ENCODE data around the gene MECP2.

The MECP2 gene

DNA sequence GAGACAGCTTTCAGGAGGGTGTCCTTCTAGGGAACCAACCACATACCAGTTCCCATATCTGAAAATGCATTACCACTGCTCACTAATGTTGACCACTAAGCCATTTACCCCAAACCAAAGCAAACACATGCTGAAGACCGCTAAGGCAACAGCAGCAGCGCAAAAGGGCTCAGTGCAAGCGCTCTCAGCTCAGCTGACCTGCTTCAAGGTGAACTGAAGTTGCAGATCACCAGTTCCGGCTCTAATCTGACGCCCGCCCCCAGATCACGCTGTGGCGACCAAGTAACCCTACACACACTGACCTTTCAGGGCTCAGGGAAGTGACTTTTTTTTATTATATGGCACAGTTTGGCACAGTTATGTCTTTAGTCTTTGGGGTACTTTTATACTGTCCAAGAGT is 5.8 kb downstream of the MECP2 start:
- TF ChIP-seq GLIS3 (CRISPR knock-in tag; IDR thresholded peaks at IDR 0.05) = no peak
- TF ChIP-seq TOX (CRISPR knock-in tag; IDR thresholded peaks at IDR 0.05; ENCODE audit: borderline replicate concordance) = no peak
- TF ChIP-seq OSR1 (CRISPR knock-in tag; IDR thresholded peaks at IDR 0.05) = no peak
- TF ChIP-seq ARNTL (CRISPR knock-in tag; IDR thresholded peaks at IDR 0.05; ENCODE audit: borderline replicate concordance, low read depth) = no peak
- no peak for TF ChIP-seq ESRRG (CRISPR knock-in tag; IDR thresholded peaks at IDR 0.05)
- TF ChIP-seq BACH2 (CRISPR knock-in tag; IDR thresholded peaks at IDR 0.05; ENCODE audit: borderline replicate concordance) = no peak
- no peak for TF ChIP-seq ZNF70 (CRISPR knock-in tag; IDR thresholded peaks at IDR 0.05)
- TF ChIP-seq PPARA (CRISPR knock-in tag; IDR thresholded peaks at IDR 0.05; ENCODE audit: borderline replicate concordance) = no peak
- no peak for TF ChIP-seq ISL1 (CRISPR knock-in tag; IDR thresholded peaks at IDR 0.05)
- TF ChIP-seq CSDC2 (CRISPR knock-in tag; IDR thresholded peaks at IDR 0.05) = no peak
- TF ChIP-seq, protein P1, sequence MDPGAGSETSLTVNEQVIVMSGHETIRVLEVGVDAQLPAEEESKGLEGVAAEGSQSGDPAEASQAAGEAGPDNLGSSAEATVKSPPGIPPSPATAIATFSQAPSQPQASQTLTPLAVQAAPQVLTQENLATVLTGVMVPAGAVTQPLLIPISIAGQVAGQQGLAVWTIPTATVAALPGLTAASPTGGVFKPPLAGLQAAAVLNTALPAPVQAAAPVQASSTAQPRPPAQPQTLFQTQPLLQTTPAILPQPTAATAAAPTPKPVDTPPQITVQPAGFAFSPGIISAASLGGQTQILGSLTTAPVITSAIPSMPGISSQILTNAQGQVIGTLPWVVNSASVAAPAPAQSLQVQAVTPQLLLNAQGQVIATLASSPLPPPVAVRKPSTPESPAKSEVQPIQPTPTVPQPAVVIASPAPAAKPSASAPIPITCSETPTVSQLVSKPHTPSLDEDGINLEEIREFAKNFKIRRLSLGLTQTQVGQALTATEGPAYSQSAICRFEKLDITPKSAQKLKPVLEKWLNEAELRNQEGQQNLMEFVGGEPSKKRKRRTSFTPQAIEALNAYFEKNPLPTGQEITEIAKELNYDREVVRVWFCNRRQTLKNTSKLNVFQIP (CRISPR knock-in tag; IDR thresholded peaks at IDR 0.05; ENCODE audit: borderline replicate concordance, low read depth) = no peak
- TF ChIP-seq ZNF8 (CRISPR knock-in tag; IDR thresholded peaks at IDR 0.05) = no peak
- ATAC-seq = no peak

DNA sequence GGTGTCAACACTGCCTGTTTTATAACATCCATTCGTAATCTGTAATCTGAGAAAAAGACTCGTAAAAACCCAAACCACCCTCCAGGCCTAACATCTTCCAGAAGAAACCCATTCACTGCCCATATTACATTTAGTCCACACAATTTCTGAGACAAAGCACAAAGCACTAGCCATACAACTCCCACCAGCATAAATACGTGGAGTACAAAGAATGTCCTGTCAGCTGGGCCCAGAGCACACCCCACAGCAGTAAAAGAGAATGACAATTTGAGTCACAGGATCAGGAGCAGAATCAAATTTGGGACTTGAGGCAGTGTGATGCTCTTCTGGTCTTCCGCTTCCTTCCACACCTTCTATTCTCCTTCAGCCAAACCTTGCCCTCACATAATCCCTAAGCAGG is 6.8 kb downstream of the MECP2 start:
- TF ChIP-seq ISL1 (CRISPR knock-in tag; IDR thresholded peaks at IDR 0.05) (no peak), TOX (CRISPR knock-in tag; IDR thresholded peaks at IDR 0.05; ENCODE audit: borderline replicate concordance) (no peak), SNAI2 (CRISPR knock-in tag; IDR thresholded peaks at IDR 0.05) (no peak), ZNF70 (CRISPR knock-in tag; IDR thresholded peaks at IDR 0.05) (no peak), RARB (CRISPR knock-in tag; IDR thresholded peaks at IDR 0.05) (no peak), CSDC2 (CRISPR knock-in tag; IDR thresholded peaks at IDR 0.05) (no peak), ZFP30 (CRISPR knock-in tag; IDR thresholded peaks at IDR 0.05) (no peak), GLIS3 (CRISPR knock-in tag; IDR thresholded peaks at IDR 0.05) (no peak), BACH2 (CRISPR knock-in tag; IDR thresholded peaks at IDR 0.05; ENCODE audit: borderline replicate concordance) (no peak), ZFP3 (CRISPR knock-in tag; IDR thresholded peaks at IDR 0.05) (no peak), PPARA (CRISPR knock-in tag; IDR thresholded peaks at IDR 0.05; ENCODE audit: borderline replicate concordance) (no peak), ARNTL (CRISPR knock-in tag; IDR thresholded peaks at IDR 0.05; ENCODE audit: borderline replicate concordance, low read depth) (no peak), ZNF565 (CRISPR knock-in tag; conservative IDR thresholded peaks at IDR 0.05; ENCODE audit: low read depth) (no peak), ZNF8 (CRISPR knock-in tag; IDR thresholded peaks at IDR 0.05) (no peak), OSR1 (CRISPR knock-in tag; IDR thresholded peaks at IDR 0.05) (no peak)
- TF ChIP-seq, protein P1 (CRISPR knock-in tag; IDR thresholded peaks at IDR 0.05; ENCODE audit: borderline replicate concordance, low read depth) = no peak
- TF ChIP-seq, protein P2, sequence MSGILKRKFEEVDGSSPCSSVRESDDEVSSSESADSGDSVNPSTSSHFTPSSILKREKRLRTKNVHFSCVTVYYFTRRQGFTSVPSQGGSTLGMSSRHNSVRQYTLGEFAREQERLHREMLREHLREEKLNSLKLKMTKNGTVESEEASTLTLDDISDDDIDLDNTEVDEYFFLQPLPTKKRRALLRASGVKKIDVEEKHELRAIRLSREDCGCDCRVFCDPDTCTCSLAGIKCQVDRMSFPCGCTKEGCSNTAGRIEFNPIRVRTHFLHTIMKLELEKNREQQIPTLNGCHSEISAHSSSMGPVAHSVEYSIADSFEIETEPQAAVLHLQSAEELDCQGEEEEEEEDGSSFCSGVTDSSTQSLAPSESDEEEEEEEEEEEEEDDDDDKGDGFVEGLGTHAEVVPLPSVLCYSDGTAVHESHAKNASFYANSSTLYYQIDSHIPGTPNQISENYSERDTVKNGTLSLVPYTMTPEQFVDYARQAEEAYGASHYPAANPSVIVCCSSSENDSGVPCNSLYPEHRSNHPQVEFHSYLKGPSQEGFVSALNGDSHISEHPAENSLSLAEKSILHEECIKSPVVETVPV (CRISPR knock-in tag; IDR thresholded peaks at IDR 0.05) = no peak
- TF ChIP-seq, protein P3, sequence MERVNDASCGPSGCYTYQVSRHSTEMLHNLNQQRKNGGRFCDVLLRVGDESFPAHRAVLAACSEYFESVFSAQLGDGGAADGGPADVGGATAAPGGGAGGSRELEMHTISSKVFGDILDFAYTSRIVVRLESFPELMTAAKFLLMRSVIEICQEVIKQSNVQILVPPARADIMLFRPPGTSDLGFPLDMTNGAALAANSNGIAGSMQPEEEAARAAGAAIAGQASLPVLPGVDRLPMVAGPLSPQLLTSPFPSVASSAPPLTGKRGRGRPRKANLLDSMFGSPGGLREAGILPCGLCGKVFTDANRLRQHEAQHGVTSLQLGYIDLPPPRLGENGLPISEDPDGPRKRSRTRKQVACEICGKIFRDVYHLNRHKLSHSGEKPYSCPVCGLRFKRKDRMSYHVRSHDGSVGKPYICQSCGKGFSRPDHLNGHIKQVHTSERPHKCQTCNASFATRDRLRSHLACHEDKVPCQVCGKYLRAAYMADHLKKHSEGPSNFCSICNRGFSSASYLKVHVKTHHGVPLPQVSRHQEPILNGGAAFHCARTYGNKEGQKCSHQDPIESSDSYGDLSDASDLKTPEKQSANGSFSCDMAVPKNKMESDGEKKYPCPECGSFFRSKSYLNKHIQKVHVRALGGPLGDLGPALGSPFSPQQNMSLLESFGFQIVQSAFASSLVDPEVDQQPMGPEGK (CRISPR knock-in tag; IDR thresholded peaks at IDR 0.05; ENCODE audit: borderline replicate concordance) = no peak
- no peak for ATAC-seq

DNA sequence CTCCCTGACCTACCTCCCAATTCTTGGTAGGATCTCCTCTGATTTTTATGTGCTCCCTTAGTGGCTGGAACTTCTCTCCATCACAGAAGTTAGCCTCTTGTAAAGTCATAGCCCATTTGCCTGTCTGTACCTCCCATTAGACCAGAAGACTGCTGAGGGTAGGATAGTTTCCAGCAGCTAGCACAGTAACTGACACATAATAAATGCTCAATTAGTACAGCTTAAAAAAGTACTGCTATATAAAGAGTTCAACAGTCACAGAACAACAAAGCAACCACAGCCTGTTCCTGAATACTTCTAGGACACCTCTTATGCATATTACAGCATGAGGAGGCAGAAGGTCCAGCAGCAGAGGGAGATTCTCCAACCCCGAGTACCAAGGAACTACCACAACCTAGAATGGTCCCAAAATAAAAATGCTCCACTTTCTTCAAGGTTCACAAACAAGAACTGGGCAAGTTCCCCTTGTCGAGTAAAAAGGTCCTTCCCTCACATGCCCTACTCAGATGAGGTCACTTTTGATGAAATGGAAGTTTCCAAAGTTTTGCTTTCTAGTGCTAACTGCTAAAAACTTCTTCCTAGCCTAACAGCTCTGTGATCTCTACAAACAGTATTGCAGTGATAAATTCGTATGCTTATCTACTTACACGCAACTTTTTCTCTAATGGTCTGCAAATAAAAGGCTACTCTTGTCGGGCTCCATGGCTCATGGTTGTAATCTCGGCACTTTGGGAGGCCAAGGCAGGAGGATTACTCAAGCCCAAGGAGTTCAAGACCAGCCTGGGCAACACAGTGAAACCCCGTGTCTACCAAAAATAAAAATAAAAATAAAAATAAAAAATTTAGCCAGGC is 12.8 kb downstream of the MECP2 start:
- no peak for ATAC-seq
- TF ChIP-seq, protein P4, sequence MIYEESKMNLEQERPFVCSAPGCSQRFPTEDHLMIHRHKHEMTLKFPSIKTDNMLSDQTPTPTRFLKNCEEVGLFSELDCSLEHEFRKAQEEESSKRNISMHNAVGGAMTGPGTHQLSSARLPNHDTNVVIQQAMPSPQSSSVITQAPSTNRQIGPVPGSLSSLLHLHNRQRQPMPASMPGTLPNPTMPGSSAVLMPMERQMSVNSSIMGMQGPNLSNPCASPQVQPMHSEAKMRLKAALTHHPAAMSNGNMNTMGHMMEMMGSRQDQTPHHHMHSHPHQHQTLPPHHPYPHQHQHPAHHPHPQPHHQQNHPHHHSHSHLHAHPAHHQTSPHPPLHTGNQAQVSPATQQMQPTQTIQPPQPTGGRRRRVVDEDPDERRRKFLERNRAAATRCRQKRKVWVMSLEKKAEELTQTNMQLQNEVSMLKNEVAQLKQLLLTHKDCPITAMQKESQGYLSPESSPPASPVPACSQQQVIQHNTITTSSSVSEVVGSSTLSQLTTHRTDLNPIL (CRISPR knock-in tag; IDR thresholded peaks at IDR 0.05; ENCODE audit: low read depth) = no peak
- no peak for TF ChIP-seq ESRRG (CRISPR knock-in tag; IDR thresholded peaks at IDR 0.05)
- TF ChIP-seq BACH2 (CRISPR knock-in tag; IDR thresholded peaks at IDR 0.05; ENCODE audit: borderline replicate concordance) = no peak
- TF ChIP-seq PPARA (CRISPR knock-in tag; IDR thresholded peaks at IDR 0.05; ENCODE audit: borderline replicate concordance) = no peak
- no peak for TF ChIP-seq TCF4 (CRISPR knock-in tag; IDR thresholded peaks at IDR 0.05; ENCODE audit: borderline replicate concordance)
- no peak for TF ChIP-seq GLIS3 (CRISPR knock-in tag; IDR thresholded peaks at IDR 0.05)
- TF ChIP-seq TOX (CRISPR knock-in tag; IDR thresholded peaks at IDR 0.05; ENCODE audit: borderline replicate concordance) = no peak
- TF ChIP-seq ZNF565 (CRISPR knock-in tag; conservative IDR thresholded peaks at IDR 0.05; ENCODE audit: low read depth) = no peak
- TF ChIP-seq SNAI2 (CRISPR knock-in tag; IDR thresholded peaks at IDR 0.05) = no peak
- TF ChIP-seq ZFP30 (CRISPR knock-in tag; IDR thresholded peaks at IDR 0.05) = no peak
- TF ChIP-seq, protein P2 (CRISPR knock-in tag; IDR thresholded peaks at IDR 0.05) = no peak
- no peak for TF ChIP-seq ZC3H10 (CRISPR knock-in tag; IDR thresholded peaks at IDR 0.05)
- TF ChIP-seq, protein P3 (CRISPR knock-in tag; IDR thresholded peaks at IDR 0.05; ENCODE audit: borderline replicate concordance) = no peak
- no peak for TF ChIP-seq ISL1 (CRISPR knock-in tag; IDR thresholded peaks at IDR 0.05)

All from SK-N-SH treated with all-trans-retinoic acid at 6 μM for 48 hours (cell line).